ENCODE measurements around the gene ACLY.

DNA sequence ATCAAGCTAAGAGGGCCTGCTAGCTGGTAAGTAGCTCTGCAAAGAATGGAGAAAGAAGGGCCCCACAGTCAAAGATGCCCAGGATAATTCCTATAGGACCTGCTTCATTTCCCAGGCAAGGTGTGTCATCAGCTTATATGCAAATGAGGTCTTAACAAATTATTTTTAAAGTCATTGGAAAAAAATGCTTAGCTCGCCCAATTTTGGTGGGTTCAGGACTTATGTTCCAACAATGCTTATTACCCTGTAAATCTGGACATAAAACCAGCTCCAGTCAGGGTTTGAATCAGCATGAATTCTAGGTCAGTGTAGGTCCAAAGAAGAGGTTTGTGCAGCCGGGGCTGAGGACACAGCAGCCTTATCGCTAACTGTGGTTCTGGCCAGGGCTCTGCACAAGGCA lies 25.4 kb downstream of the ACLY start:
- no peak for TF ChIP-seq POLR2A (IDR thresholded peaks at IDR 0.05)
- TF ChIP-seq, protein P1, sequence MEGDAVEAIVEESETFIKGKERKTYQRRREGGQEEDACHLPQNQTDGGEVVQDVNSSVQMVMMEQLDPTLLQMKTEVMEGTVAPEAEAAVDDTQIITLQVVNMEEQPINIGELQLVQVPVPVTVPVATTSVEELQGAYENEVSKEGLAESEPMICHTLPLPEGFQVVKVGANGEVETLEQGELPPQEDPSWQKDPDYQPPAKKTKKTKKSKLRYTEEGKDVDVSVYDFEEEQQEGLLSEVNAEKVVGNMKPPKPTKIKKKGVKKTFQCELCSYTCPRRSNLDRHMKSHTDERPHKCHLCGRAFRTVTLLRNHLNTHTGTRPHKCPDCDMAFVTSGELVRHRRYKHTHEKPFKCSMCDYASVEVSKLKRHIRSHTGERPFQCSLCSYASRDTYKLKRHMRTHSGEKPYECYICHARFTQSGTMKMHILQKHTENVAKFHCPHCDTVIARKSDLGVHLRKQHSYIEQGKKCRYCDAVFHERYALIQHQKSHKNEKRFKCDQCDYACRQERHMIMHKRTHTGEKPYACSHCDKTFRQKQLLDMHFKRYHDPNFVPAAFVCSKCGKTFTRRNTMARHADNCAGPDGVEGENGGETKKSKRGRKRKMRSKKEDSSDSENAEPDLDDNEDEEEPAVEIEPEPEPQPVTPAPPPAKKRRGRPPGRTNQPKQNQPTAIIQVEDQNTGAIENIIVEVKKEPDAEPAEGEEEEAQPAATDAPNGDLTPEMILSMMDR (IDR thresholded peaks at IDR 0.05) = no peak

All from heart left ventricle (tissue), 13 donors.